GM12878 (cell line): ENCODE data around the gene FBXL16.

Experiments used
- CBX3 ChIP-seq: fragments of 200-600 bp; sonication (generic); IDR thresholded peaks from 2 replicates; pipeline ENCODE4 v1.6.1; 2016; ENCODE audit warnings: low read depth, borderline replicate concordance
- CTCF ChIP-seq, 3 experiments: IDR thresholded peaks in 2 of 3; conservative IDR thresholded peaks in 1 of 3; 2 replicates each; pipeline ENCODE4 v1.5.1; 2011; ENCODE audit warnings: low read depth in 3 of 3, low read length in 3 of 3, mild to moderate bottlenecking in 3 of 3, control low read depth in 2 of 3, moderate library complexity in 2 of 3, inconsistent platforms in 1 of 3, mixed read lengths in 1 of 3; ENCODE audit not compliant: control insufficient read depth in 2 of 3, insufficient read depth in 1 of 3; ENCODE audit errors: extremely low read depth in 1 of 3
- TARDBP ChIP-seq: IDR thresholded peaks from 2 replicates; pipeline ENCODE4 v1.6.1; 2016; ENCODE audit warnings: borderline replicate concordance

DNA sequence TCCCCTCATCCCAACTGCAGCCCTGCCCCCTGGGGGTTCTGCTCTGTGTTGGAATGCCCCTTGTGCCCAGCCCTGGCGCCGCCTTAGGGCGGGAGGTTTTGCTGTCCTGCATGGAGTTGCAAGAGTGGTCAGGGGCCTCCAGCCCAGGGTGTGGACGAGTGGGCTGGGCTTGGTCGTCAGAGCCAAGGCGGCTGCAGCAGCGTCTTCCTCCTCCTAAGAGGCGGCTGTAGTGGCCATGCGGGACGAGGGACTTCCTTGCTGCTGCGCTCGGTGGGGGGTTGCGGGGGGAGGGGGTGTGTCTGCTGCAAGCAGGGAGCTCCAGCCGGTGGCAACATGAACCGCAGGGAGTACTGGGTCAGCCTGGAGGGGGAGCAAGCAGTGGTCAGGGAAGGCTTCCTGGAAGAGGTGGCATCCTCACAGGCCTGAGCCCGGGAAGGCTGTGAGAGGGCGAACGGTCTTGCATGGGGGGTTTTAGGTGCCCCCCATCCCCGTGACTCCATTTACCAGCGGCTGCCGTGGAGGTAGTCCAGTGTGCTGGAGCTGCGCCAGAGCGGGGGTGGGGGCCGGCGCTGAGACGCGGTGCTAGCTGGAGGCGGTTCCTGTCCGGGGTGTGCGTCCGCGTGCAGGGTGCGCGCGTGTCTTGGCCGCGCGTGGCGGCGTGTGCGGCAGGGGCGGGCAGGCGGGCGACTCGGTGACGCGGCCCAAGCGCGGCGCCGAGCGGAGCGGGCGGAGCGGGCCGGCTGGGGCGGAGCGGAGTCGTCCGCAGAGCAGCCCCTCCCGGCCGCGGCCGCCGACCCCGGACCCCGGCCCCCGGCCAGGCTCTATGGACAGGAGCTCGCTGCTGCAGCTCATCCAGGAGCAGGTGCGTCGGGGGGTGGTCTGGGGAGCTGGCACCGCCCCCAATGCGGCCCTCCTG, 30.4 kb downstream of the FBXL16 start, which contains the start of gene RHBDL1:
- TF ChIP-seq CTCF (IDR thresholded peaks at IDR 0.05 in 2 of 3, conservative IDR thresholded peaks at IDR 0.05 in 1 of 3; ENCODE audit: control insufficient read depth in 2 of 3, extremely low read depth in 1 of 3, insufficient read depth in 1 of 3, low read depth in 3 of 3, low read length in 3 of 3), result no peak
- no peak for TF ChIP-seq CBX3
- TF ChIP-seq TARDBP, result no peak
